Measurements from ENCODE around the gene FAM83D.

GRCh38 chr20:38889792-38890496 is 36.3 kb upstream of the FAM83D start:
- TF ChIP-seq BHLHE40 (IDR thresholded peaks at IDR 0.05; ENCODE audit: low read depth, low read length) (no peak), CTCF (conservative IDR thresholded peaks at IDR 0.05; ENCODE audit: low read depth, low read length) (no peak), POLR2A (IDR thresholded peaks at IDR 0.05; ENCODE audit: low read depth, low read length) (no peak), RAD21 (IDR thresholded peaks at IDR 0.05; ENCODE audit: low read length) (no peak), RFX5 (IDR thresholded peaks at IDR 0.05; ENCODE audit: low read depth, low read length) (no peak), USF2 (IDR thresholded peaks at IDR 0.05; ENCODE audit: low read depth, low read length) (no peak), FOS (IDR thresholded peaks at IDR 0.05; ENCODE audit: low read depth, low read length) (no peak), CEBPB (IDR thresholded peaks at IDR 0.05; ENCODE audit: low read depth, low read length) (no peak), MAFK (IDR thresholded peaks at IDR 0.05; ENCODE audit: low read depth, low read length) (no peak), RCOR1 (IDR thresholded peaks at IDR 0.05; ENCODE audit: insufficient replicate concordance, low read length) (no peak), MAZ (IDR thresholded peaks at IDR 0.05; ENCODE audit: borderline replicate concordance, low read depth, low read length) (no peak), SMC3 (IDR thresholded peaks at IDR 0.05; ENCODE audit: low read depth, low read length) (no peak)

All from IMR-90 (cell line).